ENCODE measurements around the gene FLNB.

Gene FLNB

DNA sequence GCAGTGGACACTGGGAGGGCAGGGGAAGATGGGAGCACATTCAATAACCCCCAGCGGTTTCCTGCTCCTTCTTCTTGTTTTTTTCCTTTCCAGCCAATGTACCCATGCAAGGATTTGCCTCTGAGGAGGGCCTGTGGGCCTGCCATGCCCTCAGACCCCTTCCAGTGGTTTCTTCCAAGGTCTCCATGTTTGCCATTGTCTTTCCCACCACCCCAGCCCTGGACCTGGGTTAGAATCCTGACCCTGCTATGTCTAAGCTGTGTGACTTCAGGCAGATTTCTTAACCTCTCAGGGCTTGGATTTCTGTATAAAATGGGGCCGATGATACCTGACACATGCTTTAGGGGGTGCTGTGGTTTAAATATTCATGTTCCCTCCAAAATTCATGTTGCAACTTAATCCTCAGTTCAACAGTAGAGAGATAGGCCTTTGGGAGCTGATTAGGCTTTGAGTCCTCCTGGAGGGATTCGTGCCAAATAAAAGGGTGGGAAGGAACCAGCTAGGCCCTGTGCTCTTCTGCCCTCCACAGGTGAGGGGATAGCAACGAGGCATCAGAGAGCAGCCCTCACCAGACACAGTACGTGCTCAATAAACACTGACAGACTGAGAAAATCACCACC is 46.3 kb upstream of the FLNB start:
- TF ChIP-seq CTCF (IDR thresholded peaks at IDR 0.05; ENCODE audit: low read length) = peak; percentile 69
- no peak for TF ChIP-seq EZH2 (IDR thresholded peaks at IDR 0.05; ENCODE audit: borderline replicate concordance, low read length)
- Histone ChIP-seq H3K36me3 (ENCODE audit: insufficient read depth, low read length) (no peaks in the 10 kb centered on the region), H3F3A (ENCODE audit: insufficient read depth, low read length) (no peaks in the 10 kb centered on the region), H3K27me3 (ENCODE audit: insufficient read depth, low read length) (no peaks in the 10 kb centered on the region), H4K20me1 (ENCODE audit: insufficient read depth, low read length) (no peaks in the 10 kb centered on the region), H3K9me2 (ENCODE audit: low read depth, low read length) (no peaks in the 10 kb centered on the region), H3K27ac (ENCODE audit: low read depth, low read length, poor library complexity, severe bottlenecking) (no peak overlapping the region), H3K4me3 (ENCODE audit: low read depth, low read length, poor library complexity, severe bottlenecking) (no peak overlapping the region), H3K79me2 (ENCODE audit: insufficient read depth, low read length) (no peaks in the 10 kb centered on the region), H3K9me3 (ENCODE audit: low read length) (no peaks in the 10 kb centered on the region), H3K4me2 (ENCODE audit: low read length) (no peak overlapping the region), H3K9ac (ENCODE audit: low read length) (no peak overlapping the region), H2AFZ (ENCODE audit: low read length) (no peak overlapping the region), H3K4me1 (ENCODE audit: insufficient read depth, low read length, severe bottlenecking) (peaks cover 9% of the 10 kb centered on the region)

GRCh38 chr3:57962448-57962834 is 45.8 kb upstream of the FLNB start:
- no peak overlapping the region for H3K27ac ChIP-seq (ENCODE audit: low read depth, low read length, poor library complexity, severe bottlenecking)
- no peaks in the 10 kb centered on the region for H3K27me3 ChIP-seq (ENCODE audit: insufficient read depth, low read length)
- no peak for TF ChIP-seq CTCF (IDR thresholded peaks at IDR 0.05; ENCODE audit: low read length)
- no peak for TF ChIP-seq EZH2 (IDR thresholded peaks at IDR 0.05; ENCODE audit: borderline replicate concordance, low read length)
- H3K4me3 ChIP-seq (ENCODE audit: low read depth, low read length, poor library complexity, severe bottlenecking) = no peak overlapping the region
- H4K20me1 ChIP-seq (ENCODE audit: insufficient read depth, low read length) = no peaks in the 10 kb centered on the region
- no peaks in the 10 kb centered on the region for H3K36me3 ChIP-seq (ENCODE audit: insufficient read depth, low read length)
- no peak overlapping the region for H3K4me2 ChIP-seq (ENCODE audit: low read length)
- H3K9me3 ChIP-seq (ENCODE audit: low read length) = no peaks in the 10 kb centered on the region
- H3F3A ChIP-seq (ENCODE audit: insufficient read depth, low read length) = no peaks in the 10 kb centered on the region
- no peaks in the 10 kb centered on the region for H3K9me2 ChIP-seq (ENCODE audit: low read depth, low read length)
- H3K79me2 ChIP-seq (ENCODE audit: insufficient read depth, low read length) = no peaks in the 10 kb centered on the region
- H3K4me1 ChIP-seq (ENCODE audit: insufficient read depth, low read length, severe bottlenecking) = peaks cover 9% of the 10 kb centered on the region
- no peak overlapping the region for H3K9ac ChIP-seq (ENCODE audit: low read length)
- no peak overlapping the region for H2AFZ ChIP-seq (ENCODE audit: low read length)

GRCh38 chr3:57963811-57964346 is 44.3 kb upstream of the FLNB start:
- Histone ChIP-seq H3K4me2 (ENCODE audit: low read length) (no peak overlapping the region), H4K20me1 (ENCODE audit: insufficient read depth, low read length) (no peaks in the 10 kb centered on the region)

More at GRCh38 chr3:57963811-57964346, 44.3 kb upstream of the FLNB start:
- no peaks in the 10 kb centered on the region for H3F3A ChIP-seq (ENCODE audit: insufficient read depth, low read length)
- H3K4me3 ChIP-seq (ENCODE audit: low read depth, low read length, poor library complexity, severe bottlenecking) = no peak overlapping the region
- no peaks in the 10 kb centered on the region; the same call in 1 of the 2 replicates for H3K36me3 ChIP-seq (ENCODE audit: insufficient read depth, low read length)
- no peaks in the 10 kb centered on the region for H3K79me2 ChIP-seq (ENCODE audit: insufficient read depth, low read length)
- H3K27me3 ChIP-seq (ENCODE audit: insufficient read depth, low read length) = no peaks in the 10 kb centered on the region
- no peaks in the 10 kb centered on the region for H3K9me3 ChIP-seq (ENCODE audit: low read length)
- peaks cover 9% of the 10 kb centered on the region for H3K4me1 ChIP-seq (ENCODE audit: insufficient read depth, low read length, severe bottlenecking)
- no peaks in the 10 kb centered on the region for H3K9me2 ChIP-seq (ENCODE audit: low read depth, low read length)
- no peak overlapping the region for H3K9ac ChIP-seq (ENCODE audit: low read length)
- TF ChIP-seq CTCF (IDR thresholded peaks at IDR 0.05; ENCODE audit: low read length) (no peak), EZH2 (IDR thresholded peaks at IDR 0.05; ENCODE audit: borderline replicate concordance, low read length) (no peak)
- H3K27ac ChIP-seq (ENCODE audit: low read depth, low read length, poor library complexity, severe bottlenecking) = no peak overlapping the region
- H2AFZ ChIP-seq (ENCODE audit: low read length) = no peak overlapping the region
